GM19099 (cell line): ENCODE data around the gene PLXNB1.

Experiments
- POLR2A ChIP-seq: IDR thresholded peaks from 3 replicates; pipeline ENCODE4 v1.6.1; 2011; ENCODE audit warnings: low read depth; ENCODE audit not compliant: insufficient read length; ENCODE audit errors: extremely low read depth

Gene PLXNB1

GRCh38 chr3:48409291-48410201 lies 20.3 kb downstream of the PLXNB1 start:
- TF ChIP-seq POLR2A, result no peak

GRCh38 chr3:48408823-48409281 lies 21.0 kb downstream of the PLXNB1 start:
- TF ChIP-seq POLR2A, result no peak

- TF ChIP-seq POLR2A, result no peak
Measured at GRCh38 chr3:48407542-48408099, 22.3 kb downstream of the PLXNB1 start.

- no peak for TF ChIP-seq POLR2A
Measured at GRCh38 chr3:48406443-48407431, 23.1 kb downstream of the PLXNB1 start.

- TF ChIP-seq POLR2A, result no peak
Measured at GRCh38 chr3:48405971-48406370, 23.9 kb downstream of the PLXNB1 start.

- no peak for TF ChIP-seq POLR2A
Measured at GRCh38 chr3:48405343-48405881, 24.5 kb downstream of the PLXNB1 start.

- TF ChIP-seq POLR2A, result no peak
Measured at GRCh38 chr3:48404440-48405342, 25.2 kb downstream of the PLXNB1 start.

- TF ChIP-seq POLR2A, result no peak
Measured at GRCh38 chr3:48403533-48404439, 26.1 kb downstream of the PLXNB1 start.

GRCh38 chr3:48402907-48403306 lies 27.0 kb downstream of the PLXNB1 start:
- TF ChIP-seq POLR2A, result no peak

- no peak for TF ChIP-seq POLR2A
Measured at GRCh38 chr3:48402281-48402732, 27.6 kb downstream of the PLXNB1 start.

GRCh38 chr3:48400824-48401433 lies 29.0 kb downstream of the PLXNB1 start:
- TF ChIP-seq POLR2A, result no peak
